Gastrocnemius medialis (tissue), 4 donors: ENCODE data around the gene ZNF776.

Experiments
- POLR2A ChIP-seq, 2 donors: fragments of 450-650 bp; IDR thresholded peaks; one replicate each; pipeline ENCODE4 v1.6.1; 2017; ENCODE audit warnings: antibody characterized with exemption in 2 of 2, mild to moderate bottlenecking in 2 of 2, moderate library complexity in 2 of 2
- TF ChIP-seq, protein P1 (sequence below), 5 experiments: fragments of 450-650 bp in 3 of 5; fragments of 200-600 bp in 2 of 5; sonication (generic) in 2 of 5; IDR thresholded peaks in 4 of 5; conservative IDR thresholded peaks in 1 of 5; 1 replicate in 4 of 5; 2 replicates in 1 of 5; pipeline ENCODE4 v1.5.1; 2016 to 2019; ENCODE audit warnings: antibody characterized with exemption in 5 of 5, mild to moderate bottlenecking in 3 of 5, moderate library complexity in 3 of 5

DNA sequence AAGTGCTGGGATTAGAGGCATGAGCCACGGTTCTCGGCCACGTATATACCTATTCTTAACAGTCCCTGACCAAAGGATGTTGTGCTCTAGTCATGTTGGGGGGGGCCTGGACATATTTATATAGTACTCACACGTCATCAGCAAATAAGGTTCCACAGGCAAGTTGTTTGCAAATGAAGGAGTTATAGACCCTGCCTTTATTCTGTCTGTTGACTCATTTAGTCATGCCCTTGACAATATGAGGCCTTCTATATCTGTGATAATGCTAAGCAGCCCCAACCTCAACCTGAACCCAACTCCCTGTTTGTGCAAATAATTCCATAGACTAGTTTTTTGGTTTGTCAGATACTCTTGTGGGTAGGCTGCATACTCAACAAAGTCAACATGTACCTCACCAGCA is 31.7 kb downstream of the ZNF776 start:
- TF ChIP-seq, protein P1, sequence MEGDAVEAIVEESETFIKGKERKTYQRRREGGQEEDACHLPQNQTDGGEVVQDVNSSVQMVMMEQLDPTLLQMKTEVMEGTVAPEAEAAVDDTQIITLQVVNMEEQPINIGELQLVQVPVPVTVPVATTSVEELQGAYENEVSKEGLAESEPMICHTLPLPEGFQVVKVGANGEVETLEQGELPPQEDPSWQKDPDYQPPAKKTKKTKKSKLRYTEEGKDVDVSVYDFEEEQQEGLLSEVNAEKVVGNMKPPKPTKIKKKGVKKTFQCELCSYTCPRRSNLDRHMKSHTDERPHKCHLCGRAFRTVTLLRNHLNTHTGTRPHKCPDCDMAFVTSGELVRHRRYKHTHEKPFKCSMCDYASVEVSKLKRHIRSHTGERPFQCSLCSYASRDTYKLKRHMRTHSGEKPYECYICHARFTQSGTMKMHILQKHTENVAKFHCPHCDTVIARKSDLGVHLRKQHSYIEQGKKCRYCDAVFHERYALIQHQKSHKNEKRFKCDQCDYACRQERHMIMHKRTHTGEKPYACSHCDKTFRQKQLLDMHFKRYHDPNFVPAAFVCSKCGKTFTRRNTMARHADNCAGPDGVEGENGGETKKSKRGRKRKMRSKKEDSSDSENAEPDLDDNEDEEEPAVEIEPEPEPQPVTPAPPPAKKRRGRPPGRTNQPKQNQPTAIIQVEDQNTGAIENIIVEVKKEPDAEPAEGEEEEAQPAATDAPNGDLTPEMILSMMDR (IDR thresholded peaks at IDR 0.05 in 4 of 5, conservative IDR thresholded peaks at IDR 0.05 in 1 of 5): no peak
- no peak for TF ChIP-seq POLR2A (IDR thresholded peaks at IDR 0.05)
